HCT116 (cell line): ENCODE measurements around the gene PLA1A.

Source experiments
- EZH2 ChIP-seq: fragments of 200-600 bp; sonication (generic); IDR thresholded peaks from 2 replicates; pipeline ENCODE4 v1.6.1; 2017; ENCODE audit warnings: antibody characterized with exemption, mixed run types
- EZH2phosphoT487 ChIP-seq: fragments of 200-600 bp; IDR thresholded peaks from 2 replicates; pipeline ENCODE4 v1.6.1; 2018; ENCODE audit warnings: antibody characterized with exemption, borderline replicate concordance
- FOSL1 ChIP-seq: IDR thresholded peaks from 2 replicates; pipeline ENCODE4 v1.6.1; 2012; ENCODE audit warnings: low read depth
- MAX ChIP-seq: IDR thresholded peaks from 2 replicates; pipeline ENCODE4 v1.6.1; 2012
- POLR2A ChIP-seq: IDR thresholded peaks from 2 replicates; pipeline ENCODE4 v1.7.0; 2011; ENCODE audit warnings: borderline replicate concordance; ENCODE audit not compliant: insufficient read depth, insufficient read length; ENCODE audit errors: extremely low read depth
- POLR2AphosphoS5 ChIP-seq: IDR thresholded peaks from 2 replicates; pipeline ENCODE4 v1.6.1; 2011; ENCODE audit warnings: mild to moderate bottlenecking, low read depth, low read length, moderate library complexity
- RAD21 ChIP-seq: IDR thresholded peaks from 2 replicates; pipeline ENCODE4 v1.6.1; 2012; ENCODE audit warnings: low read depth, mild to moderate bottlenecking
- REST ChIP-seq: IDR thresholded peaks from 2 replicates; pipeline ENCODE4 v1.6.1; 2012; ENCODE audit warnings: low read depth
- SP1 ChIP-seq: IDR thresholded peaks from 2 replicates; pipeline ENCODE4 v1.6.1; 2012; ENCODE audit warnings: low read depth
- TCF7L2 ChIP-seq: IDR thresholded peaks from 2 replicates; pipeline ENCODE4 v1.7.0; 2011; ENCODE audit warnings: borderline replicate concordance, inconsistent platforms; ENCODE audit not compliant: insufficient read depth, insufficient read length; ENCODE audit errors: extremely low read depth
- YY1 ChIP-seq: IDR thresholded peaks from 2 replicates; pipeline ENCODE4 v1.6.1; 2011; ENCODE audit warnings: low read length, low read depth, moderate library complexity, mild to moderate bottlenecking; ENCODE audit not compliant: insufficient replicate concordance; ENCODE audit errors: extremely low read depth
- ZNF274 ChIP-seq: fragments of 200-500 bp; sonication (Bioruptor generic); IDR thresholded peaks from 2 replicates; pipeline ENCODE4 v1.6.1; 2014; ENCODE audit warnings: mild to moderate bottlenecking, low read depth, low read length, inconsistent platforms
- TF ChIP-seq, protein P1 (sequence below), 3 experiments: fragments of 200-600 bp in 1 of 3; sonication (generic) in 1 of 3; IDR thresholded peaks in 2 of 3; conservative IDR thresholded peaks in 1 of 3; 2 replicates each; pipeline ENCODE4 v1.5.1; 2012 to 2017; ENCODE audit warnings: low read depth in 2 of 3, low read length in 2 of 3, antibody characterized with exemption in 1 of 3, borderline replicate concordance in 1 of 3, control low read depth in 1 of 3, mild to moderate bottlenecking in 1 of 3, mixed read lengths in 1 of 3, mixed run types in 1 of 3, moderate library complexity in 1 of 3; ENCODE audit not compliant: insufficient read depth in 1 of 3
- TF ChIP-seq, protein P2 (sequence below): IDR thresholded peaks from 2 replicates; pipeline ENCODE4 v1.6.1; 2011; ENCODE audit warnings: mild to moderate bottlenecking, low read length, moderate library complexity; ENCODE audit not compliant: insufficient replicate concordance; ENCODE audit errors: extremely low read depth

- TF ChIP-seq YY1 (no peak), RAD21 (no peak), MAX (no peak), POLR2A (no peak), ZNF274 (no peak), EZH2phosphoT487 (no peak), REST (no peak), POLR2AphosphoS5 (no peak), TCF7L2 (peak; percentile 46), FOSL1 (no peak), EZH2 (no peak), SP1 (no peak)
- TF ChIP-seq, protein P1, sequence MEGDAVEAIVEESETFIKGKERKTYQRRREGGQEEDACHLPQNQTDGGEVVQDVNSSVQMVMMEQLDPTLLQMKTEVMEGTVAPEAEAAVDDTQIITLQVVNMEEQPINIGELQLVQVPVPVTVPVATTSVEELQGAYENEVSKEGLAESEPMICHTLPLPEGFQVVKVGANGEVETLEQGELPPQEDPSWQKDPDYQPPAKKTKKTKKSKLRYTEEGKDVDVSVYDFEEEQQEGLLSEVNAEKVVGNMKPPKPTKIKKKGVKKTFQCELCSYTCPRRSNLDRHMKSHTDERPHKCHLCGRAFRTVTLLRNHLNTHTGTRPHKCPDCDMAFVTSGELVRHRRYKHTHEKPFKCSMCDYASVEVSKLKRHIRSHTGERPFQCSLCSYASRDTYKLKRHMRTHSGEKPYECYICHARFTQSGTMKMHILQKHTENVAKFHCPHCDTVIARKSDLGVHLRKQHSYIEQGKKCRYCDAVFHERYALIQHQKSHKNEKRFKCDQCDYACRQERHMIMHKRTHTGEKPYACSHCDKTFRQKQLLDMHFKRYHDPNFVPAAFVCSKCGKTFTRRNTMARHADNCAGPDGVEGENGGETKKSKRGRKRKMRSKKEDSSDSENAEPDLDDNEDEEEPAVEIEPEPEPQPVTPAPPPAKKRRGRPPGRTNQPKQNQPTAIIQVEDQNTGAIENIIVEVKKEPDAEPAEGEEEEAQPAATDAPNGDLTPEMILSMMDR (IDR thresholded peaks at IDR 0.05 in 2 of 3, conservative IDR thresholded peaks at IDR 0.05 in 1 of 3; ENCODE audit: borderline replicate concordance in 1 of 3, insufficient read depth in 1 of 3, low read depth in 2 of 3, low read length in 2 of 3), result no peak; a peak in 1 of 6 replicates
- TF ChIP-seq, protein P2, sequence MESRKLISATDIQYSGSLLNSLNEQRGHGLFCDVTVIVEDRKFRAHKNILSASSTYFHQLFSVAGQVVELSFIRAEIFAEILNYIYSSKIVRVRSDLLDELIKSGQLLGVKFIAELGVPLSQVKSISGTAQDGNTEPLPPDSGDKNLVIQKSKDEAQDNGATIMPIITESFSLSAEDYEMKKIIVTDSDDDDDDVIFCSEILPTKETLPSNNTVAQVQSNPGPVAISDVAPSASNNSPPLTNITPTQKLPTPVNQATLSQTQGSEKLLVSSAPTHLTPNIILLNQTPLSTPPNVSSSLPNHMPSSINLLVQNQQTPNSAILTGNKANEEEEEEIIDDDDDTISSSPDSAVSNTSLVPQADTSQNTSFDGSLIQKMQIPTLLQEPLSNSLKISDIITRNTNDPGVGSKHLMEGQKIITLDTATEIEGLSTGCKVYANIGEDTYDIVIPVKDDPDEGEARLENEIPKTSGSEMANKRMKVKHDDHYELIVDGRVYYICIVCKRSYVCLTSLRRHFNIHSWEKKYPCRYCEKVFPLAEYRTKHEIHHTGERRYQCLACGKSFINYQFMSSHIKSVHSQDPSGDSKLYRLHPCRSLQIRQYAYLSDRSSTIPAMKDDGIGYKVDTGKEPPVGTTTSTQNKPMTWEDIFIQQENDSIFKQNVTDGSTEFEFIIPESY, result no peak
These were observed 65.1 kb downstream of the PLA1A start for GRCh38 chr3:119662604-119663373.
